GM23338 (cell line): ENCODE measurements around the gene MAT2B.

Source experiments
- CTCF ChIP-seq, 2 experiments: fragments of 200-600 bp in 1 of 2; sonication (generic) in 1 of 2; conservative IDR thresholded peaks; 2 replicates each; pipeline versions ENCODE4 v1.5.1 to v1.6.1; 2016 to 2017; ENCODE audit warnings: antibody characterized with exemption in 2 of 2, low read depth in 2 of 2, mild to moderate bottlenecking in 2 of 2, moderate library complexity in 1 of 2
- EZH2 ChIP-seq: fragments of 200-600 bp; sonication (generic); IDR thresholded peaks from one replicate; pipeline ENCODE4 v1.8.0; 2017; ENCODE audit warnings: antibody characterized with exemption, mild to moderate bottlenecking, low read depth; ENCODE audit not compliant: unreplicated experiment
- EZH2phosphoT487 ChIP-seq: fragments of 200-600 bp; sonication (generic); IDR thresholded peaks from one replicate; pipeline ENCODE4 v1.8.1; 2018; ENCODE audit warnings: antibody characterized with exemption; ENCODE audit not compliant: unreplicated experiment
- POLR2AphosphoS5 ChIP-seq: IDR thresholded peaks from 2 replicates; pipeline ENCODE4 v1.6.1; 2016; ENCODE audit warnings: antibody characterized with exemption, low read depth
- REST ChIP-seq: IDR thresholded peaks from one replicate; pipeline ENCODE4 v1.6.1; 2018; ENCODE audit warnings: antibody characterized with exemption; ENCODE audit not compliant: unreplicated experiment
- STAT1 ChIP-seq: IDR thresholded peaks from one replicate; pipeline ENCODE4 v1.6.1; 2016; ENCODE audit warnings: antibody characterized with exemption; ENCODE audit not compliant: unreplicated experiment
- ZNF114 ChIP-seq: fragments of 250-450 bp; sonication (Bioruptor Pico); IDR thresholded peaks from 2 replicates; pipeline ENCODE4 v1.5.0; 2020; ENCODE audit warnings: mild to moderate bottlenecking, moderate library complexity

GRCh38 chr5:163467682-163468081 lies 37.7 kb upstream of the MAT2B start:
- no peak for TF ChIP-seq EZH2
- TF ChIP-seq ZNF114 (CRISPR knock-in tag), result no peak
- TF ChIP-seq CTCF (conservative IDR thresholded peaks at IDR 0.05; ENCODE audit: low read depth in 2 of 2), result no peak
- no peak for TF ChIP-seq POLR2AphosphoS5
- TF ChIP-seq EZH2phosphoT487, result no peak
- no peak for TF ChIP-seq STAT1
- no peak for TF ChIP-seq REST
